GM19467 (cell line): ENCODE results near the gene DCDC2.
"Not testable (repeated sequence)": the region's sequence is repeated elsewhere in the genome, so short reads cannot be mapped to it uniquely, and the experiment has no call there.

Source experiments
- ATAC-seq: cut with Tn5 transposase; IDR thresholded peaks from one replicate; pipeline ENCODE4 v1.9.1; 2021; ENCODE audit warnings: mild to moderate bottlenecking, moderate library complexity; ENCODE audit not compliant: unreplicated experiment

DCDC2 gene

DNA sequence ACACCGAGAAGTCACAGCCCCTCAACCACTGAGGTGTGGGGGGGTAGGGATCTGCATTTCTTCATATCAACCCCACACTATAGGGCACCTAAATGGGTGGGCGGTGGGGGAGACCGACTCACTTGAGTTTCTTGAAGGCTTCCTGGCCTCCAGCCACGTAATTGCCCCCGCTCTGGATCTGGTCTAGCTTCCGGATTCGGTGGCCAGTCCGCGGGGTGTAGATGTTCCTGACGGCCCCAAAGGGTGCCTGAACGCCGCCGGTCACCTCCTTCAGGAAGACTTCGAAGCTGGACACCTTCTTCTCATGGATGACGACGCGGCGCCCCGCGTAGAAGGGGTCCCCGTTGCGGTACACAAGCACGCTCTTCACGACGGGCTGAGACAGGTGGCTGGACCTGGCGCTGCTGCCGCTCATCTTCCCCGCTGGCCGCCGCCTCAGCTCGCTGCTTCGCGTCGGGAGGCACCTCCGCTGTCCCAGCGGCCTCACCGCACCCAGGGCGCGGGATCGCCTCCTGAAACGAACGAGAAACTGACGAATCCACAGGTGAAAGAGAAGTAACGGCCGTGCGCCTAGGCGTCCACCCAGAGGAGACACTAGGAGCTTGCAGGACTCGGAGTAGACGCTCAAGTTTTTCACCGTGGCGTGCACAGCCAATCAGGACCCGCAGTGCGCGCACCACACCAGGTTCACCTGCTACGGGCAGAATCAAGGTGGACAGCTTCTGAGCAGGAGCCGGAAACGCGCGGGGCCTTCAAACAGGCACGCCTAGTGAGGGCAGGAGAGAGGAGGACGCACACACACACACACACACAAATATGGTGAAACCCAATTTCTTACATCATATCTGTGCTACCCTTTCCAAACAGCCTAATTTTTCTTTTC is at the start of gene DCDC2:
Gene DCDC2, minus strand, starts transcription at position 724 of the 883 bp plus-strand sequence. Its CDS starts 309 bp downstream, at position 415.
- ATAC-seq, result no peak

DNA sequence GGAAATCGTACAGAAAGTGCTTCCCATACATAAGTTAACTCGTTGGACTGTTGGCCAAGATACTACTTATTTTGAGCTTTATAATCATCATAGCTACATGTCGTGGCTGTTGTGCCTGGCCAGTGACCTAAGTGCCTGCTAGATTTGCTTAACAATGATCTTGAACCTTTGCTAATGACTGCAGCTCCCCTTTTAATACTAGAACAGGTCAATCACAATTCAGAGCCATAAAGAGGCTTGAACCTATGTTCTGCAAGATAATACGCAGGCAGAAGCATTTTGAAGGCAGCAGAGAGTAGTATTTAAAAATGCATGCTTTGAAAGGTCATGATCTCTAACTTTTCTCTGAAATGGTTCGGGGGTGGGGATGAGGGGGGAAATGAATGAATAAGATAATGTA is 47.4 kb upstream of the DCDC2 start:
- no peak for ATAC-seq

DNA sequence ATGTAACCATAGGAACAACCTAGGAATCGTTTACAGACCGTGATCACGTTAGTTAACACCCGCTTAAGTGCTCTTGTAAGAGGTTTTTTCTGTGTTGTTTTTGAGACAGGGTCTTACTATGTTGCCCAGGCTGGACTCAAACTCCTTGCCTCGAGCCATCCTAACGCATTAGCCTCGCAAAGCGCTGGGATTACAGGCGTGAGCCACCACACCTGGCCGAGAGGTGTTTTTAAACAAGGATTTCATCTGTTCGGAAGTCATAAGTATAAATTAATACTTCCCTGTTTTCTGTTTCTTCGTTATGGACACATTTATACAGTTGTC is 45.6 kb upstream of the DCDC2 start:
- no peak for ATAC-seq

DNA sequence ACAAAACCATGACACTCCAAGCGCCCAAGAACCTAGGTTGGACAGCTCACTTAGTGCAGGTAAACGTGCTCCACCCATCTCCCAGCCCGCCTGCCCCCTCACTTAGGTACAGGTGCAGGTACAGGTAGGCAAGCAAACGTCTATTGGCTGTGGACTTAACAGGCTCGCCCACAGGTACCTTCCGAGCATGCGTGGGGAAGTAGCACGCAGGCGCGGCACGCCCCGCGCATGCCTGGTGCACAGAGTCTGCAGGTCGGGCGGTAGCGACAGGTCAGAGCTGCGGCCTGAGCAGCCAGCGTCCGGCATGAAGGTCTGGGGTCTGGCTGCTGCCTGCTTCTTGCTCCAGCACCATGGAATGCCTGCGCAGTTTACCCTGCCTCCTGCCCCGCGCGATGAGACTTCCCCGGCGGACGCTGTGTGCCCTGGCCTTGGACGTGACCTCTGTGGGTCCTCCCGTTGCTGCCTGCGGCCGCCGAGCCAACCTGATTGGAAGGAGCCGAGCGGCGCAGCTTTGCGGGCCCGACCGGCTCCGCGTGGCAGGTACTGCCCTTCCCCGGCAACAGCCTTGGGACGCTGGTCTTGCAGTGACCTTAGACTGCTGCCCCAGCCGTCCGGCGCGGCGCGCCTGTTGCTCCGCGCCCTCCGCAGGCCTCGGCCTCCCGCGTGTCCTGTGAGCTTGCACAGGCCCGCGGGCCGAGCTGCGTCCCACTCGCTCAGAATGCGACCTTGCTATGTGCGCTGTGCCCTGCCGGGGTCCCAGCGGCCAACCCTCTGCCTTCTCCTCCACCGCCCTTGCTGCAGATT is 45.0 kb upstream of the DCDC2 start, which contains the start of gene MRS2:
Gene MRS2, plus strand, starts transcription at position 240 of the 804 bp plus-strand sequence. Its CDS starts 111 bp downstream, at position 351.
- peak; percentile 94 for ATAC-seq

DNA sequence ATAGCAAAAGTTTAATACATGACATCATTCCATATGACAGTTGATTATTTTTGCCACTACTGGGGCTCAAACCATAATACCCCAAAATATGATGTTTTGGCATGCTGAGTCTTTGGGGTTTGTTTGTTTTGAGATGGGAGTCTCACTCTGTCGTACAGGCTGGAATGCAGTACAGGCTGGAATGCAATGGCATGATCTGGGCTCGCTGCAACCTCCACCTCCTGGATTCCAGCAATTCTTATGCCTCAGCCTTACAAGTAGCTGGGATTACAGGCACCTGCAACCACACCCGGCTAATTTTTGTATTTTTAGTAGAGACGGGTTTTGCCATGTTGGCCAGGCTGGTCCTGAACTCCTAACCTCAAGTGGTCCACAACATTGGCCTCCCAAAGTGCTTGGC is 43.6 kb upstream of the DCDC2 start:
- no peak for ATAC-seq

DNA sequence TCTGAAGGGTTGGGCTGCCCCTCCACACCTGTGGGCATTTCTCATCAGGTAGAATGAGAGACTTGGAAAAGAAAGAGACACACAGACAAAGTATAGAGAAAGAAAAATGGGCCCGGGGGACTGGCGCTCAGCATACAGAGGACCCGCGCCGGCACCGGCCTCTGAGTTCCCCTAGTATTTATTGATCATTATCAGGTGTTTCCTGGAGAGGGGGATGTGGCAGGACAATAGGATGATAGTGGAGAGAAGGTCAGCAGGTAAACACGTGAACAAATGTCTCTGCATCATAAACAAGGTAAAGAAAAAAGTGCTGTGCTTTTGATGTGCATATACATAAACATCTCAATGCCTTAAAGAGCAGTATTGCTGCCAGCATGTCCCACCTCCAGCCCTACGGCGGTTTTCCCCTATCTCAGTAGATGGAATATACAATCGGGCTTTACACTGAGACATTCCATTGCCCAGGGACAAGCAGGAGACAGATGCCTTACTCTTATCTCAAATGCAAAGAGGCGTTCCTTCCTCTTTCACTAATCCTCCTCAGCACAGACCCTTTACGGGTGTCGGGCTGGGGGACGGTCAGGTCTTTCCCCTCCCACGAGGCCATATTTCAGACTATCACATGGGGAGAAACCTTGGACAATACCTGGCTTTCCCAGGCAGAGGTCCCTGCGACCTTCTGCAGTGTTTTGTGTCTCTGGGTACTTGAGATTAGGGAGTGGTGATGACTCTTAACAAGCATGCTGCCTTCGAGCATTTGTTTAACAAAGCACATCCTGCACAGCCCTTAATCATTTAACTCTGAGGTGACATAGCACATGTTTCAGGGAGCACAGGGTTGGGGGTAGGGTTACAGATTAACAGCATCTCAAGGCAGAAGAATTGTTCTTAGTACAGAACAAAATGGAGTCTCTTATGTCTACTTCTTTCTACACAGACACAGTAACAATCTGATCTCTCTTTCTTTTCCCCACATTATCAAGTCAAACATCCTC is 42.5 kb upstream of the DCDC2 start:
- not testable (repeated sequence) for ATAC-seq

DNA sequence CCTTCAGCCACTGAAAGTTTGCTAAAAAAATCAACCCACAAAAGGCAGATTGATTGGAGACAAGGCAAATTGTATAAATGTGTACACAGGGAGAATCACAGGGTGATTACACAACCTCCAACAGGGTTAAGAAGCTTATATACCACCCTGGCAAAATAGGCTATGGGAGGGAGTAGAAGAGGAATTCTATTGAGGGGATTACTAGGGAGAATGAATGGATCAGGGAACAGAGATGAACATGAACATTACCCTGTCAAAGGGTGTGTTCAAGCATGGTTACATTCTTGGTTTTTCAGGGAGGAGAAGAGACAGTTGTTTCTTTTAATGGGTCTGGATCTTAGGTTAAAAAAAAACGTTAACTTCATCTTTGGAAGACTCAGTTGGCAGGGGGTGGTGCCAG is 39.8 kb upstream of the DCDC2 start:
- no peak for ATAC-seq

DNA sequence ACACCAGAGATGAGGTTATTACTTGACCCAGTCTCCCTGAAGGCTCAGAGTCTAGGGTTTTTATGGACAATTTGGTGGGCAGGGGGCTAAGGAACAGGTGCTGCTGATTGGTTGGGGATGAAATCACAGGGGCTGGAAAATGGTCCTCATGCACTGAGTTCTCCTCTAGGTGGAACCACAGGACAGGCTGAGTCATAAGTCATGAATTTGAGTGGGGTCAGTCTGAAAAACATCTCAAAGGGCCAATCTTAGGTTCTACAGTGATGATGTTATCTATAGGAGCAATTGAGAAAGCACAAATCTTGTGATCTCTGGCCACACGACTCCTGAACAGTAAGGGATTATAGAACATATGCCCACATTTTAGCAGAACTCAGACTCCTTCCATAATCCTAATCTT is 39.0 kb upstream of the DCDC2 start:
- no peak for ATAC-seq

DNA sequence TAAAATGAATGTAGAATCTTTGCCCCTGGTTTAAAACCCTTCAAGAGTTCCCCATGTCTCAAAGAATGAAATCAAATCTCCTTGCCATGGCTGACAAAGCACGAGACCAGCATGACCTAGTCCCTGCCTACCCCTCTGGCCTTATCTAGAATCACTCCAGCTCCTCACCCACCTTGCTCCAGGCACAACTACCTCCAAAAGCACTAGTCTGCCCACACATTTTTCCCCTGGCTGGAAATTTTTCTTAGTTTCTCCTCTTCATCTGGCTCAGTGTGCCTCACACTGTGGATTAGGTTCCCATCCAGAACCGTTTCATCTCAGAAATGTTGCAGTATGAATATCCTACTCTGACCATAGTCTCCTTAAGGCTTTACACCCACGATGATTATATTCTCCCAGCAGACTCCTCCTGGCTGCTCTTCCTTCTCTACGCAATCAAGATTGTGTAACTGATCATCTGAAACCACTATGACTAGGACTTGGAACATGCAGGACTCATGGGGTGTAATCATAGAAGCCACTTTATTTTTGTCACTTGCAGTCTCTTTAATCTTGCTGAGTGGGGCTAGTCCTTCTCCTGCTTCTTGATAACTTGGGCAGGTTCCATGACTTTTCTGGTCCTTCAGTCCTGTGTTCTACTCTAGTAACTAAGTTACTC is 37.0 kb upstream of the DCDC2 start:
- no peak for ATAC-seq

DNA sequence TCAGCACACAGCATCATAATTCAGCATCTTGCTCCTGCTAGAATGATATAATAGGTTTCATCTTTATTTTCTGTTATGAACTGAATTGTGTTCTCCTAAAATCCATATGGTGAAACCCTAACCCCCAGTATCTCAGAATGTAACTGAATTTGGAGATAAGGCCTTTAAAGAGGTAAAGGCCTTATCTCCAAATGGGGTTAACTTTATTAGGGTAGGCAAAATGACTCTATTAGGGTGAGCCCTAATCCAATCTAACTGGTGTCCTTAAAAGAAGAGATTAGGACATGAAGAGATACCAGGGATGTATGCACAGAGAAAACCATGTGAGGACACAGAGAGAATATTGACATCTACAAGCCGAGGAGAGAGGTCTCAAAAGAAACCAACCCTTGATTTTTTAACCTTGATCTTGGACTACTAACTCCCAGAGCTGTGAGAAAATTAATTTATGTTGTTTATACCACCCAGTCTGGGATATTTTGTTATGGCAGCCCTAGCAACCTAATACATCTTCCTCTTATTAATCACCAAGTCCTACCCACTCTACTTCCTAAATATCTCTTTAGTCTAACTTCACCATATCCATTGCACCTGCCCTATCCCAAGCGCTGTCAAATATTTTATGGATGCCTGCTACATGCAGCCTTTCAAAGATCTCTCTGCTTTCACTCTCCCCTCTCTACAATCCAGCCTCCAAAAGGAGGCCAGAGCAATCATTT is 36.4 kb upstream of the DCDC2 start:
- no peak for ATAC-seq

DNA sequence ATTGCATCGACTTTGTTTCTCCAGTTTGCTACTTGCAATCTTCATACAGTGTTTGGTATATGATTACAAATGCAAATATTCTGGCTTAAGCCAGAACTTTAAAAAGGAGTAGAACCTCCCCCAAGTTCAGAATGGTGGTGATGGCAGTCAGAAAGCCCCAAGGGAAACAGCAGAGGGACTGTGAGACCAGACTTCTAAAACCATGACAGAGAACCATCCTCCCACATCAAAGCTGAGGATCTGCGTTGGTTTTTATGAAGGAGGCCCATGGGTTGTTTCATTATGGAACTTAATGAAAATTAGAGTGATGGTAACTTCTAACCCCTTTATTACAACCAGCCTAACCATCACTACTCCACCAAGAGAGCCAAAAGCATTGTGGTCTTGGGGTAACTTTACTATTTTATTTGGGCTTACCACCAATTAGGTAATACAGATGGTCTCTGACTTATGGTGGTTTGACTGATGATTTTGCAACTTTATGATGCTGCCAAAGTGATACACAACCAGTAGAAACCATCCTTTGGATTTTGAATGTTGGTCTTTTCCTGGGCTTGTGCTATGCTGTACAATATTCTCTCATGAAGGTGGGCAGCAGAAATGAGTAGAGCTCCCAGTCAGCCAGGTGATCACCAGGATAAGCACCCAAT is 34.0 kb upstream of the DCDC2 start:
- peak; percentile 78 for ATAC-seq

DNA sequence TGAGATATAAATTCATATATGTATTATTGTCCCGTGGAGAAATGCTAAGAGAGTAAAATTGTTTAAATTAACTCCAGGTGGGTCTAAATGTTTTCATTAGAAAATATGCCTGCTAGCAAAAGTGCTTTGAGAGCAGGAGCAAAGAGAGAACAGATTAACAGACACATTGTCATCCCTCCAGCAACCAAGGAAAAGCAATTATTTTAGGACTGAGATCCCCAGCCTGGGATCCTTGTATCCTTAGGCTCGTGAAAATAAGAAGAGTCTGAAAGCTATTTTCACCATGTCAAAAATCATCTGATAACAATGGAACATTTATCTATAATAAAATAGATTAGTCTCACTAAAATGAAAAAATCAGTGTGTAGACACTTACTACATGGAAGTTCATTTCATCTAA is 33.3 kb upstream of the DCDC2 start:
- ATAC-seq, result no peak

DNA sequence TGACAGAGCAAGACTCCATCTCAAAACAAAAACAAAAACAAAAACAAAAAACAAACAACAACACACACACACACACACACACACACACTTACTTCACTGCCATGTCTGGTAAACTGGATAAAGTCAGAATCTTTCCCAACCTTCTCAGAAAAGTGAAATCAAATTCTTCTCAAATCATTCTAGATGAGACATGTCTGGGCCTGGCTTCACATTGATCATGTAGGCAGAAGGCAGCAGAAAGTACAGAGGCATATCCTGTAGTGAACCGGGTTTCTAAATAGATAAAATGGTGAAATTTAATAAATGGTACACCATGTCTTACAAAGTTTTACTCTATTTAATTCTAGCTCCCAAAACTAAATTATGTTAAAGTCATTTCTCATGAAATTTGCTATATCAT is 30.0 kb upstream of the DCDC2 start:
- no peak for ATAC-seq

DNA sequence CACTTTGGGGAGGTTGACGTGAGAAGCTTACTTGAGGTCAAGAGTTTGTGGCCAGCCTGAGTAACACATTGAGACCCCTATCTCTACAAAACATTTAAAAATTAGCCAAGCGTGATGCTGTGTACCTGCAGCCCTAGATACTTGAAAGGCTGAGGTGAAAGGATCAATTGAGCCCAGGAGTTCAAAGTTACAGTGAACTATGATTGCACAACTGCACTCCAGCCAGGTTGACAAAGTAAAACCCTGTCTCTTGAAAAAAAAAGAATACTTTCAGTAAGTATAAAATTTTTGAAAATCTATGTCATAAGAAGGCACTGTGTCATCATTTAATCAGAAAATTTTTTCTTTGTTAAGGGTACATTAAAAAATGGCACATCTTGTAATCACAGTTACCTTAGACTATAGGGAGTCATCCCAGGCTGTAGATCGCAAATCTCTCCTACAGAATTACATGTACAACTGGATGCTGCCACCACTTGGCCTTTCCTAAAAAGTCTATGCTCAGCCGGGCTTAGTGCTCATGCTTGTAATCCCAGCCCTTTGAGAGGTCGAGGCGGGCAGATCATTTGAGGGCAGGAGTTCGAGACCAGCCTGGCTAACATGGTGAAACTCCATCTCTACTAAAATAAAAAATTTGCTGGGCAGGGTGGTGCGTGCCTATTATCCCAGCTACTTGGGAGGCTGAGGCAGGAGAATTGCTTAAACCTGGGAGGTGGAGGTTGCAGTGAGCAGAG is 27.8 kb upstream of the DCDC2 start:
- ATAC-seq, result peak; percentile 59

DNA sequence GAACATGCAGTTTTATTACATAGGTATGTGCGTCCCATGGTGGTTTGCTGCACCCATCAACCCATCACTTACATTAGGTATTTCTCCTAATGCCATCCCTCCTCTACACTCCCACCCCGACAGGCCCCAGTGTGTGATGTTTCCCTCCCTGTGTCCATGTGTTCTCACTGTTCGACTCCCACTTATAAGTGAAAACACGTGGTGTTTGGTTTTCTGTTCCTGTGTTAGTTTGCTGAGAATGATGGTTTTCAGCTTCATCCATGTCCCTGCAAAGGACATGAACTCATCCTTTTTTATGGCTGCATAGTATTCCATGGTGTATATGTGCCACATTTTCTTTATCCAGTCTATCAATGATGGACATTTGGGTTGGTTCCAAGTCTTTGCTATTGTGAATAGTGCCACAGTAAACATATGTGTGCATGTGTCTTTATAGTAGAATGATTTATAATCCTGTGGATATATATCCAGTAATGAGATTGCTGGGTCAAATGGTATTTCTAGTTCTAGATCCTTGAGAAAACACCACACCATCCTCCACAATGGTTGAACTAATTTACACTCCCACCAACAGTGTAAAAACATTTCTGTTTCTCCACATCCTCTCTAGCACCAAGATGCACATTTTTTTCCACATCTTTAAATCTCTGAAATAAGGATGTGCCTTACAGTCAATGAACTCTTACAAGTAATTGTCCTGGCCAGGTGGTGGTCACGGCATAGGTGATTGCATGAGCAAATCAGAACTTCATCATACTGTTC is 26.7 kb upstream of the DCDC2 start:
- ATAC-seq, result not testable (repeated sequence)

DNA sequence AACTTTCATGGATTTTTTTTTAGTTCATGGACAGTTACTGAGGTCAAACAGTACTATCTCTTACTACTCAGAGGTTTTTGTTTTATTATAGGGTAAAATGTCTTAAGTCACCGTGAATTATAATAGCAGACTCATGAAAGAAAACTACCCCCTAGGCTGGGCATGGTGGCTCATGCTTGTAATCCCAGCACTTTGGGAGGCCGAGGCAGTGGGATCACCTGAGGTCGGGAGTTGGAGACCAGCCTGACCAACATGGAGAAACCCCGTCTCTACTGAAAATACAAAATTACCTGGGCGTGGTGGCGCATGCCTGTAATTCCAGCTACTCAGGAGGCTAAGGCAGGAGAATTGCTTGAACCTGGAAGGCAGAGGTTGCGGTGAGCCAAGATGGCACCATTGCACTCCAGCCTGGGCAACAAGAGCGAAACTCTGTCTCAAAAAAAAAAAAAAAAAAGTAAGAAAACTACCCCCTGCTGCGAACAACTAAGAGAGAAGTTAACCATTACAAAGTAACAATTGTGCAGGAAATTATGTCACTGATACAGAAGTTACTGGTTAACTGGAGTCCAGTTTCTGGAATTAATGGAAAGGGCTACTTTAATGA is 25.1 kb upstream of the DCDC2 start:
- not testable (repeated sequence) for ATAC-seq

DNA sequence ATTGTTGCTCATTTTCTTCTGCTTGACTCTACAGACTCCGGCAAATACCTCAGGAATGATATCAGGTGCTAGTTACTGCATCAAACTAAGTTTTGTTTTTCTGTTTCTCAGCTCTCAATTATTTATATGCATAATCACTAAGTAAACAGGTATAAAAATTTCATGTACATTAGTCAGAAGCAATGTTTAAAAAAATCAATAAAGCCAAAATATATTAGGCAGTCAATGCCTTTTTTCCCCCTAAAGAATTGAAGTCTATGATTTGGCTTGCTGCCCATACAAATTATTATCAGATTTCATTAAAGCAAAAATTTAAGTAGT is 24.3 kb upstream of the DCDC2 start:
- ATAC-seq, result no peak
